NCI-H2196 (cell line): ENCODE results near the gene ARHGEF11.
A peak's percentile ranks its signal among the peaks of the same experiment; 100 is the strongest.

Experiments used
- DNase-seq: peaks from one replicate; lab custom pipeline; 2025; ENCODE audit not compliant: unreplicated experiment; lab: John Stamatoyannopoulos, UW

The ARHGEF11 gene

GRCh38 chr1:156957634-156958033, 87.9 kb downstream of the ARHGEF11 start:
- DNase-seq: no peak

GRCh38 chr1:156956333-156956732, 89.2 kb downstream of the ARHGEF11 start:
- DNase-seq: no peak

GRCh38 chr1:156953571-156953970, 92.0 kb downstream of the ARHGEF11 start:
- no peak for DNase-seq

GRCh38 chr1:156951371-156951770, 94.2 kb downstream of the ARHGEF11 start:
- no peak for DNase-seq

GRCh38 chr1:156949127-156949526, 96.4 kb downstream of the ARHGEF11 start:
- no peak for DNase-seq

- no peak for DNase-seq
Measured at GRCh38 chr1:156948708-156949107, 96.8 kb downstream of the ARHGEF11 start.

- DNase-seq: no peak
Measured at GRCh38 chr1:156947818-156948525, 97.6 kb downstream of the ARHGEF11 start.

- DNase-seq: no peak
Measured at GRCh38 chr1:156947127-156947526, 98.4 kb downstream of the ARHGEF11 start.

GRCh38 chr1:156945881-156946661, 99.5 kb downstream of the ARHGEF11 start:
- DNase-seq: peak; percentile 27

GRCh38 chr1:156944848-156945247, 100.7 kb downstream of the ARHGEF11 start:
- no peak for DNase-seq

GRCh38 chr1:156944268-156944667, 101.3 kb downstream of the ARHGEF11 start:
- no peak for DNase-seq

- no peak for DNase-seq
Measured at GRCh38 chr1:156943756-156944155, 101.8 kb downstream of the ARHGEF11 start.

- no peak for DNase-seq
Measured at GRCh38 chr1:156942576-156942975, 103.0 kb downstream of the ARHGEF11 start.

- no peak for DNase-seq
Measured at GRCh38 chr1:156942176-156942575, 103.4 kb downstream of the ARHGEF11 start.

- no peak for DNase-seq
Measured at GRCh38 chr1:156941675-156942074, 103.9 kb downstream of the ARHGEF11 start.

- no peak for DNase-seq
Measured at GRCh38 chr1:156939786-156940334, 105.7 kb downstream of the ARHGEF11 start.

GRCh38 chr1:156938813-156939212, 106.7 kb downstream of the ARHGEF11 start:
- DNase-seq: no peak

GRCh38 chr1:156937883-156938282, 107.7 kb downstream of the ARHGEF11 start:
- DNase-seq: no peak

GRCh38 chr1:156936721-156937220, 108.8 kb downstream of the ARHGEF11 start:
- no peak for DNase-seq

GRCh38 chr1:156936191-156936590, 109.4 kb downstream of the ARHGEF11 start:
- DNase-seq: no peak

GRCh38 chr1:156935505-156936128, 109.9 kb downstream of the ARHGEF11 start:
- DNase-seq: no peak
